Right renal cortex interstitium (tissue), 3 donors: Measurements from ENCODE around the gene EPHX1. TPM values are rescaled to one million over a fixed set of nuclear protein-coding genes. Genes with fewer than 3 reads are reported as not detected.

Experiments used
- DNase-seq, 3 donors: peaks; one replicate each; pipeline ENCODE4 v3.0.0-alpha.2; 2013; ENCODE audit warnings: low read depth in 3 of 3, low spot score in 2 of 3
- polyA plus RNA-seq, 3 donors: library from polyadenylated mRNA; unstranded; fragments of 120-200 nt; gene quantifications; one replicate each; pipeline ENCODE4 v1.2.1, GENCODE V29; 2013; ENCODE audit not compliant: insufficient read length in 3 of 3

The EPHX1 gene
- polyA plus RNA-seq, 3 donors, result 53.5 to 59.1 (median 54.6) TPM

DNA sequence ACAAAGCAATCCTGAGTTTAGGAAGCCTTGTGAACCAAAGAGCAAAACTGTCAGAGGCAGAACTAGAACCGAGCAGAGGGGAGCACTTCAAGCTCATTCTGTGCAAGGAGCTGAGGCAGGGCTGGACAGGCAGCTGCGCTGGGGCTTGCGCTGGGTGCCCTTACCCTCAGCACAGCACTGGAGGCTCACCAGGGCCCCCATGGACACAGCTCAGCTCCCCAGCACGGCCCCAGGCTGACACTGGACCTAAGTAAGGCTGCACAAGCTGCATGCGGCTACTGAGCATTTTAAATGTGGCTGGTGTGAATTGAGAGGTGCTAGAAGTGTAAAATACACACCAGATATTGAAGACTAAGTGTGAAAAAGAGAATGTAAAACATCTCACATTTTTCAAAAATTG lies 50.2 kb downstream of the EPHX1 start:
- DNase-seq, result no peak

DNA sequence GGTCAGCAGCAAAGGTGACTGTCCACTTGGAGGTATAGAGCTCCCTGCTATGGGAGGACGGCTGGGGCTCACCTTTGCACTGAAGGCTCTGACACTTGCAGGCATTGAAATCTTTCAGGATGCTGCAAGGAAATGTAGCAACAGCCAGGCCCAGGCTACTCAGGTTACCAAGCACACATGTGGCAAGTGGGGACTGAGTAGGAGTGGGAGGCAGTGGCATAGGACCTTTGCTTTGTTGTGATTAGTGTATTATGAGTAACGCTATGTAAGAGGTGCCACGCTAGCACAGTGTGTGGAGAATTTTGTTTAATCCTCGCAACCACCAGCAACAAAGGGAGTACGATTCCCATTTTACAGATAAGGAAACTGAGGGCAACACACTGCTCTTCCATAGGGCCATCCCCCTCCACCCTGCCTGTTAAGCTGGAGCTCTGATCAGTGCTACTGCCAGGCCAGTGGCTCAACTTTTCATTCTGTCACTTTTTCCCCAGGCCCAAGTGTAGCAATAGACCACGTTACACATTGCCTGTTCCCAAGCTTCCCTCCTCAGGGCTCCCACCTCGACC lies 51.0 kb downstream of the EPHX1 start:
- DNase-seq, result no peak

DNA sequence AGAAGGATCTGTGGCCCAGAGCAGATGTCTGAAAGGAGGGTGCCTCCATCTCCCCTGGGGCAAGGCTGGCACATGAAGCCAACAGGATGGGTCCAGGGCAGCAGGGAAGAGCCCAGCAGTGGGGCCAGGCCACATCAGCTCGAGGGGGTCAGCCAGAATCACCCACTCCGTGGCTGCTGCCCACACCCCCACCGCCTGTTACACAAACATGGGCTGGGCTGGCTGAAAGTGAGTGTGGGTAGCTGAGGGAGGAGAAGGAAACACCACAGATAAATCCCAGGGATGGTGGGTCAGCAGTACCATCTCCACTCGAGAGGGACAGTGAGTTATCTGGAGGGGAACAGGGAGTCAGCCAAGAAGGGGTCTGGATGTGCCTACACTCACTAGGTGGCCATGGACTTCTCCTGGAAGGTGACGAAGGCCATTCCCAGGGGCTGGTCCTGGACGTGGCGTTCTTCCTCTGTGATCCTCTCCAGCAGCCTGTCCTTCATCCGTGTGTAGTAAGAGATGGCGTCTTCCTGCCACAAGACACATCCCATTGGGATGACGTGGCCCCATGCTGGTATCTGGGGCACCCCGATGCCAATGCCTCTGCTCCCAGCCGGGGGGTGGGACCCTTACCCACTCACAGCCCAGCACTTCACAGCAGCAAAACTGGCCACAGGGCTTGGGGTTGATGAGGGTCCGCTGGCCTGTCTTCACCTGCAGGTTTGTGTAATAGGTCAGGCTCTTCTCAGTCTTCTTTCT lies 52.1 kb downstream of the EPHX1 start:
- DNase-seq, result no peak

DNA sequence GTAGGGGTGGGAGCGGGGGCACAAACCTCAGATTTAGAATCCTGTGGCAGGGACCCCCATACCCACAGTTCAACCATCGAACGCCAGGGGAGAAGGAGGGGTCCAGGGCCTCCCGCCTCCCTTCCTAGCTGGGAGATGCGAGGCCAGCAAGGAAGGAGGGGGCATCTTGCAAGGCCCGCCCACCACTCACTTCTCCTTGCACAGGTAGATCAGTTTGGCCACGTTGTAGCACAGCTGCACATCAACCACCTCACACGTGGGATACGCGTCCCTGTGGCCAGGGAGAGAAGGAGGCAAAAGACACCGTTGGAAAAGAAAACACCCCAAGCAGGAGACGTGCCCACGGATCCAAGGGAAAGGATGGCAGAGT lies 52.6 kb downstream of the EPHX1 start:
- no peak for DNase-seq

DNA sequence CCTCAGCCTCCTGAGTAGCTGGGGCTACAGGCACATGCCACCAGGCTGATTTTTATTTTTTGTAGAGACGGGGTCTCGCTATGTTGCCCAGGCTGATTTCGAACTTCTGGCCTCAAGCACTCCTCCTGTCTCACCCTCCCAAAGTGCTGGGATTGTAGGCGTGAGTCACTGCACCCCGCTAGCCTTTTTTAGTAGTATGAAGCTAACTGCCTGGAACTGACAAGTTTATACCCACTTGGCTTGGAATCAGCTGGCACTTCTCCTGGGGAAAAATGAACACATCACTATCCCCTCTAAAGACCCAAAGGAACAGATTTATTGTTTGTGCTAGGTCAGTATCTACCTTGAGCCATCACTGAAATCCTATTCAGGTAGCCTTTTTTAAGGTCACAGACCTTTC lies 53.2 kb downstream of the EPHX1 start:
- DNase-seq, result no peak

DNA sequence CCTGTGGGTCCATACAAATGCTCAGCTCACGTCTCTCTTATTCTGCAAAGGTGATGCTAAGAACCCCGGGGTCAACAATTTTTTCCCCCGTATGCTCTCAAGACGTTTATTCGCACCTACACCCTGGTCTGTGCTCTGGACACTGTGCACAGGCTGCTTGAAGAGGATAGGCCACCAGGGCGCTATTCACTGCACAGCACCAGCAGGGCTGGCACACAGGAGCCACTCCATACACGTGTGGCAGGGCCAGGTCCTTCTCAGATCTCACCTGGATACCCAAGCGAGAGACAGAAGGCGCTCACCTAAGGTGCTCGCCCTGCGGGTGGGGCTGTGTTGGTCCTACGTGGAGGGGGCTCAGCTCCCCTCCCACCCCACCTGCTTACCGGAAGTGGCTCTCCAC lies 55.6 kb downstream of the EPHX1 start:
- no peak for DNase-seq

DNA sequence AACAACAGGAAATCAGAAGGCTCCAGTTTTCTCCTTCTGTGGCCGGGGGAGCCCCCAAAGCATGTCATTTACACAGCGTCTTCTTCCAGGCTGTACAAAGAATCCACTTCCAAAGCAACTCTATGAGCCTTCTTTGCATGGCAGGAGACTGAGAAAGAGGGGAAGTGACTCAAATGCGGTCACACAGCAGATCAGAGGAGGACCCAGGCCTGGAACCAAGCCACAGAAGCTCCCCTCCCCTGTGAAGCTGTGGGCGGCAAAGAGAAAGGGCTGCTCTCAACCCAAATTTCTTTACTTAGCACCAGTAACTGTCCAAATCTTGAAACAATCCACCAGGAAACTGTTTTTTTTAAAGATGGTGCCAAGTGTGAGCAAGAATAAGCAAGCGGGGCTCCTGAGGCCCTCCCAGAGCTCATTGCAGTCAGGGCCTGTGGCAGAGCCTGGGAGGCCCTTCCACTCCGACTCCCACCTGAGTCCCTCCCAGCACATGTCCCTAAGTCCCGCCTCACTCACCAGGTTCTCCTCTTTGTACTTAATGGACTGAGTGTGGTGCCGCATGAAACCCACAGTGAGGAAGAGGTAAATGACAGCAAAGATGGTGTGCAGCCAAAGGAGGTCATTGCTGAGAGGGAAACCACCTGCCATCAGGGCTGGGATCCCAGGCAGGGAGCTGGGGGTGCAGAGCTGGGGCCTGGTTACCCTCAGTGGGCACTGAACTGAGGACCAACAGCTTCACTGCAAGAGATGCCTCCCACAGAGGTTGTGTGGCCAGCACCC lies 56.3 kb downstream of the EPHX1 start:
- DNase-seq, result no peak

DNA sequence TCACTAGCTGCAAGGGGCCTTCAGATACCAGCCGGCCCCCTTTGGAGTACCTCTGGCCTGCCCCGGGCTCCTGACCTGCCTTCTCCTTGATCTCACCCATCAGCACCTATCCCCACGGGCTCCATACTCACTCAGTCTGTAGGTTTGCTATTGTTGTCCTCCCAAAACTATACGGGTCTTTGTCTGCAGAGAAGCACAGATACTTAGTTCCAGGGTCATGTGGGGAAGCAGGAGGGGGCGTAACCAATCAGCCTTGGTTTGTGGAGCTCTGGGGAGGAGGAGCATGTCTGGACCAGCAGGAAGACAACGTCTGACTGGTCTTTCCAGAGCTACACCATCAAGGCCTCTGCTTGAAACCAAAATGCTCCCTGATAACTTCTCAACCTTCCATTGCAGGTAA lies 57.1 kb downstream of the EPHX1 start:
- DNase-seq, result no peak

DNA sequence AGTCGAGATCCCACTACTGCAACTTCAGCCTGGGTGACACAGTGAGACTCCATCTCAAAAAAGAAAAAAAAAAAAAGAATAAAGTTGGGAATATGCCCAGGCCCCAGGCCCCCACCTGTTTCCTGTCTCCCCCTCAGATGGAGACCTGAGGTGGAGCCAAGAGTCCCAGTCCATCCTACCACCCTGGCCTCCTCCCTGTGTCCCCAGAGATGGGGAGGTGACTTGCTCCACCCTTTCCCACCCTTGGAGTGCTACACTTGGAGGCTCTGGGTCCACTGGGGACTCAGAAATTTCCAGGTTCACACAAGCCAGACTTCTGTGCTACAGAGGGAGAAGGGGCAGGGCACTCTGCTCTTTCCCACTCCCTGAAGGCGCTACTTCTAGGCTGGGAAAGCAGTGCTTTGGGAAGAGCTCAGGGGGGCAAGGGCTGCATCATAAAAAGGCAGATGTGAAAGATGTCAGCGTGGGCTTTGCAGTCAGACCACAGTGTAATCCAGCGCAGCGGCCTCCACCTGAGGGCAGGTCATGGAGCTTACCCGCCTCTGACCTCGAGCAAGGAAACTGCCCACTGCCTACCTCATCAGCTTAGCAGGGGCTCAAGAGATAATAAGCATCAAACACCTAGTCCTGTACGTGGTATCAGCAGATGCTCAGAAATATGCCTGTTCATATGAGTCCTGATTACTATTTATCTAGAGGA lies 58.9 kb downstream of the EPHX1 start:
- DNase-seq, result no peak

DNA sequence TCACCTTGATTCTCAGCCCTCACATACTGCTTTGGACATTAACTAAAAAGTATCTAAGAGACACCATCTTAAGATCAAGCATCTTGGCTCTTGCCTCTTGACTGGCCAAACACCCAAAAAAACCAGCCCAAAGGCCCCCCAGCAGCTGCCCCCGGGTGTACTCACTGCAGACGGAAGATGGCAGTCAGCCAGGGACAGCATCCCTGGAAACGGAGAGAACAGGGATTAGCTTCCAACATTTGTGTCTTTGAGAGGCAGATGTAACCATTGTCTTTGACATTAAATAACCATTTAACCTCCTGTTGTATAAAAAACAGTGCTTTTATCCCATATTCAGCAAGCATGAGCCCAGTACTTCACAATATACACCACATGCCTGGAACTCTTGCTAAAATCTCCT lies 61.0 kb downstream of the EPHX1 start:
- no peak for DNase-seq

DNA sequence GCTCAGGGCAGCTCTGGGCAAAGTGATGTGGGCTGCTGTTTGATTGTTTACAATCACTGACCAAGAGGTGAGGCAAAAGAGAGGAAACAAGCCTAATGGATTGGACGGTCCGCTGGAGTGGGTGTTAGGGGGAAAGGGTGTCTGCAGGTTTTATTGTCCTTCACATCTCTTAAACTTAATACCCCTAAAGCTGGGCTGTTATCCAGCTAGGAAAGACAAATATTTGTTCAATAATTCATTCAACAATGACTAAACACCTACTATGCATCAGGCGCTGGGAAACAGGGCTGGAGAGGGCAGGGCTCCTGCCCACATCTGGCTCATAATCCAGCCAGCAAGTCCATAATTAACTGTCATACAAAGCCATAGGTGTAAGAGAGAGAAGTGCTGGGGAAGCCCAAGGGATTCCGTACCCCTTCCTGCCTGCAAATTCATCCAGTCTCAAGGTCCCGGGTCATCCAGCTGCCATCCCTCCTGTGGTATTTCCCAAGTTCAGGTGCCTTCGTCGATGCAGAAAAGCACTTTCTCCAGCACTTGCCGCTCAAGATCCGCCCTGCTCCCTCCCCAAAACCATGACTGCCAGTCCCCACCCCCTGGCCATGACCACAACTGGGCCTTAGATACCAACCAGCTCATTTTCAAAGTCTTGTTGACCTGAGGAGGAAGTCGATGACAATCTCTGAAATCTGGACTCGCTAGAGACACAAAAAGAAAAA lies 61.6 kb downstream of the EPHX1 start:
- DNase-seq, result no peak

DNA sequence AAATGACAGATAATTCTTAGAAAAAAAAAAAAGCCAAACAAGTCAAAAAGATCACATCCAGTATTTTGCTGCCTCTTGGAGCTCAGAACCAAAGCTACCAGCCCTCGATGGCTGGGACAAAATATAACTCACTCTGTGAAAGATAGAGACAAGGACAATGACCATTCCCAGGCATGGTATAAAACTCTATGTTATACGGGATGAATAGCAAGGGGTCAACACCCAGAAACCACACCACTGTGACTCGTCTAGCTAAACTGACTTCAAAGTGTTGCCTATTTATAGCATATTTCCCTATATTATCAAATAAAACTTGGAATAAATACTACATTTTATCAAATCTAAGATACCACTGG lies 62.1 kb downstream of the EPHX1 start:
- DNase-seq, result no peak

DNA sequence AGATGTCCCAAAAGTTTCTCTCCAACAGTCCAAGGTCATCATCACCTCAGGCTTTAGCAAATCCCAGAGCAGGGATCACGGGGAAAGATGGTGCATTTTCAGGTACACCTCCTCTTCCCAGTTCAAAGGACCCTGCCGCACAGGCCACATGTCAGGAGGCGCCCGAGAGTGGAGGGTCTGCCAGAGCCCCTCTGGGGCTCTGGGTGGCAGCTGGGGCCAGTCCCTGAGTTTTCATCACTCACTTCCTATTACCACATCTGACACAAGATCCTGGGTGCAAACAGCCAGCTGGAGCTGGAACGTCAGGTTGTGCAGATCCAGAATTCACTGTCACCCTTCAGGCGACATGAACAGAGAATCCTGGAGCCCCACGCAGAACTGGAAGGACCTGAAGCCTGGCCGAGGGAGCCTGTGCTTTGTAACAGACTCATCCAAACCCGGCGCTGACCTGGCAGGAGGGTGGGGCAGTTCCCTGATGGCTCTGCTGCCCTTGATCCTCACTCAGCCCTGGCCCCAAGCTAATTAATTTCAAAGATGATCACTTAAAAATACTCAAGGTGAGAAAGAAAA lies 63.4 kb downstream of the EPHX1 start:
- DNase-seq, result no peak

DNA sequence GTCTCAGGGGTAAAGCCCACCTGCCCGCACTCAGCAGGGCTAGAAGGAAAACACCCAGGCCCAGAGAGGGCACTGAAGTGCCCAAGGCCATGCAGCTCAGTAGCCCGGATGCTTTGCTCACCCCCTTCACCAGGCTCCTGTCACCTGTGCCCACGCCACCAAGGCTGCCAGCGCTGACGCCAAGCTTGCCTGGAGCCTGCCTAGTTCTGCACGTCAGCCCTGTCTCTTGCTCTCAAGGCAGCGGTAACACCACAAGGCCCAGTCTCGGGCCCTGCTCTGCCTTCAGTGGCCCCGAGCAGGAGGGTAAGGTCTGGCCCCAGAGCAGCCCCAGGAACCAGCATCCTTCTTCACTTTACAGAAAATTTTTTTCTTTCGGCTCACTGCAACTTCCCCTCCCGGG lies 64.5 kb downstream of the EPHX1 start:
- no peak for DNase-seq

DNA sequence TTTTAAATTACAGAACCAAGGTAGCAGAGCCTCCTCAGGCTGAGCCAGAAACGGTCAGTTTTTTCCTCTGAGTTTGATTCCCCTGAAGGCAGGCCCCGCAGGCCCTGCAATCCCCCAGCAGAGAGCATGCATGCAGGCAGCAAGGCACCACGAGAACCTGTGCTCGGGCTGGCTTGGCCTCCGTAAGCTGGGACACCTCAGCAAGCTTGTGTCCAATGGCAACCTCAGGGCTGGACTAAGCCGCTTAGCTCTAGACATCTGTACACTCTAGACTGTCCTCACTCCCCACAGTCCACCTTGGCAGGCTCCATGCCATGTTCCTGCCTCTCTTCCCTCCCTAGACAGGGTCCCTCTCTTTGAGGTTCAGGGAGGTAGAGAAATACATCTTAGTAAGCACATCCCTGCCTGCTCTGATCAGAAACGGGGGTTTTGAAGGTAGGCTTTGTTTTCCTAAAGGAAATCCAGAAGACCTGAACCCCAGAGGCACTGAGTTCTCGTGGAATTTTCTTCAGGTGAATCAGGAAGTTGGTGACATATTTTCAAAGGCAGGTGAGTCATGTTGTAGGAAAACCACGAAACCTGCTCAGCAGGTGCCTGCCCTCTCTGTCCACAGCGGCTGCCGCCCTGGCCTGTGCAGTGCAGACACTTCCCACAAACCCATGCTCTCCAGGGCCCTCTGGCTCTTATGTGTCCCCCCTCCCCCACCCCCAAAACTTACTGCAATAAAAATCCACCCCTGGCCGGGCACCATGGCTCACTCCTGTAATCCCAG lies 65.3 kb downstream of the EPHX1 start:
- no peak for DNase-seq

DNA sequence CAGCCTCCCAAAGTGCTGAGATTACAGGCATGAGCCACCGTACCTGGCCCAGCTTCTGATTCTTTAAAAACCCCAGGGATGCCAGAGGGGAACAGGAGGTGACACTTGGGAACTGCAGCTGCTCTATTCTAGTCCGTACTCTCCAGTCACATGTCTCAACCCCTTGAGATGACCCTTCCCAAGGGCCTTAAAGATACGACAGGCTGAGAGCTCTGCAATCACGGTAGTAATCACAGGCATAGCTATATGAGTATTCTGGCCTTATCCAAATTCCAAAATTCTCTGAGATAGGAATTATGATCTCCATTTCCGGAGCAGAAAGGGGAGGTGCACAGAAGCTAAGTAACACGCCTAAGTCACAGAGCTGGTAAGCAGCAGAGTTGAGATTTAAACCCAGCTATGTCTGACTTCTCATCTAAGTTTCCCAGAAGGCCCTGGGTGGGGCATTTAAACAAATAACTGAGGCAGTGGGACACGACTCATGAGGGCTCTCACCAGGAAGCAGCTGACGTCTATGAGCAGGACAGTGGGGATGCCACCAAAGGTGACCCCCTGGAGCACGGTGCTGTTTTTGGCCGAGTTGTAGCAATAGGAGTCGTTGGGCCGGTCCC lies 67.1 kb downstream of the EPHX1 start:
- DNase-seq, result no peak

DNA sequence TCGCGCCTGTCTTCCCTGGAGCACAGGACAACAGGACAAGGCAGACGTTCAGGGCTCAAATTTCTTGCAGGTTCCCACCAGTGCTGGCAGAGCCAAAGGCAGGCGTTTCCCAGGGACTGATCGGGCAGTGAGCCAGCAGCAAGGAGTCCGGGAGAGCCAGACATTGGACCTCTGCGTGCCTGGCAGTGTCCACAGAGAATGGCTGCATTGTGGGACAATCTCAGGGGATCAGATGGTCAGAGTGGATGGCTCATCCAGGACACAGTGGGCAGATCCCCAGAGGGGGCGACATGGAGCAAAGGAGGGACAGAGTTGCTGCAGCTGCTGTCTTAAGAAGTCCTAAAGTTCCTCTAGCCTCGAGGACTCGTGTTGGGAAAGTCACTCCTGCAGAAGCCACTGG lies 67.7 kb downstream of the EPHX1 start:
- no peak for DNase-seq

DNA sequence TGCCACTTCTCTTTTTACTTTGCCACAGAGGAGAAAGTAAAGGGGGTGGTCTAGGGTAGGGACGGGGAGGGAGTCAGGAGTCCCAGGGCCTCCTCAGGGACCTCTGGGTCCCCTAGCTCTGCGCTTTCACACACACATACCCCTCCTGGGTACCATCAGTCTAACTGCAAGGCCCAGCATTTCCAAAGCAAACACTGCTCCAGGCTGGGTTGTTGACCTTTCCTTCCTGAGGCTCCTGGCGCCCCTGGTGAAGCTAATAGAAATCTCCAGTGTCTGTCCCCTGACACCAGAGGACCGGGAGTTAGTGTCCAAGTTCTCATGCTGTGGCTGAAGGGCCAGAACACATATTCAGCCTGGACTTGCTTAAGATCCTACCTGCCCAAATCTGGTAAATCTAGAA lies 68.4 kb downstream of the EPHX1 start:
- no peak for DNase-seq

DNA sequence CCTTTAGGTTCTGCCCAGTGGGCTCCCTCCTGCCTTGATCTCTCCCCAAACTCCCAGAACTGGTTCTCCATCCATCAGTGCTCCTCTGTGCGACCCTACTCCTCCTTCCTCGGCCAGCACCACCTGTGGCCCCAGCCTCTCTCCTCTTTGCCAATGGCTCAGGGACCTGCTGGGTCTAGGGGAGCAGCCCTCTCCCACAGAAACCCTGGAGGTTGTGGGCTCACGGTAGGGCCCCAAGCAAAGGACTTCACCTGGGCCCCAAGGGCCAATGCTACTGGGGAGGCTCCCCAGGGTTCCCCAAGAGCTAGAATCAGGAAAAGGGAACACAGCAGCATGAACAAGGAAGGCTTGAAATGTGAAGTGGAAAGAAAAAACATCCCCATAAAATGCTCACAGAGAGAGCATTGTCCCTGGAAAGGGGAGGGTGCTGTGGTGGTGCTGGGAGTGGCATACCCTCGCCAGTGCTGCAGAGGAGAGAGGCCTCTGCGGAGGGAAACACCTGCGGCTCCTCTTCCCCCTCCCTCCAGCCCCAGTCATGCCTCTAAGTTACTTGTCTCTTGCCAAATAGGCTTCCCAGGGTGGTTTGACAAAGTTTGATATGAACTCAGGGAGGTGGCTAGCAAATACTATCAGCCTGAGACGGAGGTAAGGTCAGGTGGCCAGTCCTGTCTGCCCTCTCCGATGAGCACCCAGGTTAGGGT lies 69.7 kb downstream of the EPHX1 start:
- DNase-seq, result no peak
